SJCRH30 (cell line): Measurements from ENCODE around the gene MACF1. TPM values are rescaled to one million over a fixed set of nuclear protein-coding genes. Genes with fewer than 3 reads are reported as not detected.

Source experiments
- DNase-seq, 2 experiments: peaks; one replicate each; pipeline ENCODE4 v3.0.0-alpha.2; 2015 to 2020
- H3K27ac ChIP-seq: fragments of 250-450 bp; sonication (Bioruptor Pico); 2 replicates; pipeline ENCODE4 v1.5.1; 2020; ENCODE audit warnings: mild to moderate bottlenecking, moderate library complexity
- H3K27me3 ChIP-seq: fragments of 250-450 bp; sonication (Bioruptor Pico); 2 replicates; pipeline ENCODE4 v1.5.1; 2020; ENCODE audit warnings: mild to moderate bottlenecking, moderate library complexity
- H3K36me3 ChIP-seq: fragments of 250-450 bp; sonication (Bioruptor Pico); 2 replicates; pipeline ENCODE4 v1.5.1; 2020; ENCODE audit warnings: mild to moderate bottlenecking, moderate library complexity
- H3K4me1 ChIP-seq: fragments of 250-450 bp; sonication (Bioruptor Pico); 2 replicates; pipeline ENCODE4 v1.5.1; 2020; ENCODE audit warnings: mild to moderate bottlenecking, moderate library complexity
- H3K4me3 ChIP-seq: fragments of 250-450 bp; sonication (Bioruptor Pico); 2 replicates; pipeline ENCODE4 v1.5.1; 2020; ENCODE audit warnings: mild to moderate bottlenecking, moderate library complexity
- H3K9me3 ChIP-seq: fragments of 250-450 bp; sonication (Bioruptor Pico); replicated peaks from 2 replicates; pipeline ENCODE4 v1.5.1; 2020; ENCODE audit warnings: mild to moderate bottlenecking, moderate library complexity
- total RNA-seq: library from RNA; depleted of rRNA; stranded (reverse); fragments of >200 nt; shearing (Covaris generic); gene quantifications from 2 replicates; pipeline ENCODE4 v1.2.3, GENCODE V29; 2014

The MACF1 gene
- total RNA-seq, 1 experiment from 2014 or later, result 172 TPM

DNA sequence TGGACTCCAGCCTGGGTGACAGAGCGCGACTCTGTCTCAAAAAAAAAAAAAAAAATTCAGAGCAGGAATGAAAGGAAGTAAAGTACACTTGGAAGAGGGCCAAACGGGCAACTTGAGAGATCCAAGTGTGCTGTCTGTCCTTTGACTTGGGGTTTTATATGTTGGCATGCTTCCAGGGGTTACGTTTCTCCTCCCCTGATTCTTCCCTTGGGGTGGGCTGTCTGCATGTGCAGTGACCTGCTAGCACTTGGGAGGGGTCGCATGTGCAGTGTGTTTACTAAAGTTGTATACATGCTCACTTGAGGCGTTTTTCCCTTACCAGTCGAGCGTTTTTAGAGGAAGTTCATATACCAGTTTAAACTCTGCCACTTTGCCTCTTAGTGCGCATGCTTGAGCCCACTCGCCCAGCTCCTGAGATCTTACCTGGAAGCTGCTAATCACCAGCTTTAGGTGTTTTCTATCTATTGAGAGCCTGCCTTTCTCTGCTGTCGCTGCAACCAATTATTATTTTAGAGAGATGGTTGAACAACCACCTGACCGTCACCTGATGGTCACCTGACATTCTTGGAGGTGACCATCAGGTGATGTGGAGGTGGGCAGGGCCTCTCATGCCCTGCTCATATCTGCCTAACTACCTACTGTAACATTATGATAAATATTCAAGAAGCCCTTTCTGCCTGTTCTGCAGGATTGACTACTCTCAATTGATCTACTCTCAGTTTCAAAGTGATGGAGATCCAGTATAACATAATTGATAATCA lies 140.1 kb downstream of the MACF1 start:
- H3K9me3 ChIP-seq, result no peaks in the 10 kb centered on the region
- H3K27ac ChIP-seq, result no peak overlapping the region
- peak; percentile 21 to 43 for DNase-seq
- H3K27me3 ChIP-seq, result no peaks in the 10 kb centered on the region
- H3K4me1 ChIP-seq, result no peaks in the 10 kb centered on the region
- H3K36me3 ChIP-seq, result peaks cover 55% of the 10 kb centered on the region
- no peak overlapping the region for H3K4me3 ChIP-seq

DNA sequence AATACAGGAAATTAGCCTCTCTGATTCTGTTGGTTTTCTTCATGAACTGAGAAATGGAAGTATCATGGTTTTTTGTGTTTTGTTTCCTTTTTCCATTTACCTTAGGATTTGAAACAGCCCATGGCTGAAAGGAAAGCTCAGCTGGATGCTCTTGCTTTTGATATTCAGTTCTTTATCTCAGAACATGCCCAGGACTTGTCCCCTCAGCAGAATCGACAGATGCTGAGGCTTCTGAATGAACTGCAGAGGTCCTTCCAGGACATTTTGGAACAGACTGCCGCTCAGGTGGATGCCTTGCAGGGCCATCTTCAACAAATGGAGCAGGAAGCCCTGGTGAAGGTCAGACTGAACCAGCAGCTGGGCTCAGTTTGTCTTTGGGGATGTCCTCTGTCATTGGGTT lies 142.4 kb downstream of the MACF1 start:
- no peak for DNase-seq

DNA sequence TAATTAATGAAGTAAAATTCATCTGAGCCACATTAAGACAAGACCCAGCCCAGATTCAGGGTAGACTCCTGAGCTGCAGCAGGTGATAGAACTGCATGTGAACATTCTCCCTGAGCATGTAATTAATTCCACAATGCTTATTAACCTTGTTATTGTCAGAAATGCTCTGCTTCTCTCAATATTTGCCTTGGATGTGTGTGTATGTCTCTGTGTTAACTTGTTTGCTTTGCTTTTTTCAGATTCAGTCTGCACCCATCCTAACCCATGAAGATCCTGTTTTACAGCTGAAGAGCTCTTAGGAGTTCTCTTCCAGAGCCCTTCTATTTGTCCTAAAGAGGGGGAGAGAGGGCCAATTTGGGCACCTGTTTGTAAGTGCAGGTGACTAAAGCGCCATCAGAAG lies 143.8 kb downstream of the MACF1 start:
- H3K36me3 ChIP-seq, result peaks cover 53% of the 10 kb centered on the region
- H3K4me3 ChIP-seq, result no peak overlapping the region
- DNase-seq, result no peak
- H3K9me3 ChIP-seq, result no peaks in the 10 kb centered on the region
- H3K27ac ChIP-seq, result no peak overlapping the region
- H3K27me3 ChIP-seq, result no peaks in the 10 kb centered on the region
- H3K4me1 ChIP-seq, result no peaks in the 10 kb centered on the region

More for the DNA sequence above, 142.4 kb downstream of the MACF1 start:
- Histone ChIP-seq H3K4me3 (no peak overlapping the region), H3K36me3 (peaks cover 57% of the 10 kb centered on the region), H3K9me3 (no peaks in the 10 kb centered on the region), H3K27me3 (no peaks in the 10 kb centered on the region), H3K4me1 (no peaks in the 10 kb centered on the region), H3K27ac (no peak overlapping the region)

DNA sequence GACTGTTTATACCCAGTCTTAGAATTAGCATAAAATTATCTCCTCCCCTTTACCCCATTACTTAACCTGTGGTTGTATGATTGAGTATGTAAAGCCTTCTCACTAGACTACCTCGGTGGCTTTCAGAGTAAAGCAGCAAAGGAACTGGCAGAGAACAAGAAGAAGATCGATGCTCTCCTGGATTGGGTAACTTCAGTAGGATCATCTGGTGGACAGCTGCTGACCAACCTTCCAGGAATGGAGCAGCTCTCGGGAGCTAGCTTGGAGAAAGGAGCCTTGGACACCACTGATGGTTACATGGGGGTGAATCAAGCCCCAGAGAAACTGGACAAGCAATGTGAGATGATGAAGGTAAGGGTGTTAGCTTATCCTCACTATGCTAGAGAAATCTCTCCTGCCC lies 148.4 kb downstream of the MACF1 start:
- DNase-seq, result no peak
- peaks cover 73% of the 10 kb centered on the region for H3K36me3 ChIP-seq
- no peak overlapping the region for H3K4me3 ChIP-seq
- no peaks in the 10 kb centered on the region for H3K9me3 ChIP-seq
- no peaks in the 10 kb centered on the region for H3K27me3 ChIP-seq
- H3K4me1 ChIP-seq, result no peaks in the 10 kb centered on the region
- no peak overlapping the region for H3K27ac ChIP-seq

DNA sequence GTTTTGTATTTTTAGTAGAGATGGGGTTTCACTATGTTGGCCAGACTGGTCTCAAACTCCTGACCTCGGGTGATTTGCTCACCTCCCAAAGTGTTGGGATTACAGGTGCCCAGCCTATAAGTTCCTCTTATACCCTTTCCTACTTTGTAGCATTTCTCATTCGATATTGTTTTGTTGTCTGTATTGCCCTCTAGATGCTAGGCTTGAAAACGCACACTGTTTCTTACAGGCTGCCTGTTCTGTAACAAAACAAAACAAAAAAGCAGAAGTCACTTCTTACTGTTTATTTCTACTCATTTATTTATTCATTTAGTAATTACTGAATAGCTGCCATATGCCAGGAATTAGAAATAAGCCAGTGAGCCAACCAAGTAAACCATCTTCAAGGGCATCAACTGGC lies 150.1 kb downstream of the MACF1 start:
- H3K4me1 ChIP-seq, result no peaks in the 10 kb centered on the region
- no peaks in the 10 kb centered on the region for H3K9me3 ChIP-seq
- no peak for DNase-seq
- peaks cover 72% of the 10 kb centered on the region for H3K36me3 ChIP-seq
- H3K27me3 ChIP-seq, result no peaks in the 10 kb centered on the region
- H3K4me3 ChIP-seq, result no peak overlapping the region
- H3K27ac ChIP-seq, result no peak overlapping the region

DNA sequence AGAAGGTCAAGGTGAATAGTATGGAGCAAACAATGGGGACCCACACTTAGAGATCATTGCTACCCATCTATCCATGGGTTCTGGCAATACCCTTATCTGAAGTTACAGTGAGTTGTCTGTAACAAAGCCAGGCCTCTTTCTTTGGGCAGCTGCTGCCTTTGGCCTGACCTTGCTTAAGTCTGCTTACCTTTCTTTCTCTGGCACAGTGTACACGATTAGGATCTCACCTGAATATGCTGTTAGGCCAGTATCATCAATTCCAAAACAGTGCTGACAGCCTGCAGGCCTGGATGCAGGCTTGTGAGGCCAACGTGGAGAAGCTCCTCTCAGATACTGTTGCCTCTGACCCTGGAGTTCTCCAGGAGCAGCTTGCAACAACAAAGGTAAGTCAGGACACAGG lies 154.0 kb downstream of the MACF1 start:
- H3K27me3 ChIP-seq, result no peaks in the 10 kb centered on the region
- no peak overlapping the region for H3K27ac ChIP-seq
- H3K9me3 ChIP-seq, result no peaks in the 10 kb centered on the region
- DNase-seq, result no peak
- H3K36me3 ChIP-seq, result peaks cover 78% of the 10 kb centered on the region
- no peaks in the 10 kb centered on the region for H3K4me1 ChIP-seq
- no peak overlapping the region for H3K4me3 ChIP-seq

DNA sequence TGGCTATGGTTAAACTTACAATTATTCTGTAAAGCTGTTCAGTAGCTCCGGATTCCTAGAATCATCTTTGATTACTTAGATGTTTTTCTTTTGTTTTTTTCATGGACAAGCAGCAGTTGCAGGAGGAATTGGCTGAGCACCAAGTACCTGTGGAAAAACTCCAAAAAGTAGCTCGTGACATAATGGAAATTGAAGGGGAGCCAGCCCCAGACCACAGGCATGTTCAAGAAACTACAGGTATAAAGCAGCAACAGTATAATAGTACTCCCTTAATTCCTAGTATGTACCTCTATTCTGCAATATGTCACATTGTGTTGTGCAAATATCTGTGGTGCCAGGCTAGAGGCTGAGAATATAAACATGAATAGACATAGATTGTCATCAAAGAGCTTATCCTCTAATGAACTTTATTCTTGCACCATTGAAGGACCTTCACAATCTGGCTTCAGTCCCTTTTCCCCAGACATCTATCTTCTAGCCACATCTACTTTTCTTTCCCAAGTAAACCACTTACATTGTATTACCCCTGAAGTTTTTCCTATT lies 154.6 kb downstream of the MACF1 start:
- Histone ChIP-seq H3K4me1 (no peaks in the 10 kb centered on the region), H3K9me3 (no peaks in the 10 kb centered on the region), H3K4me3 (no peak overlapping the region), H3K36me3 (peaks cover 72% of the 10 kb centered on the region), H3K27me3 (no peaks in the 10 kb centered on the region), H3K27ac (no peak overlapping the region)
- DNase-seq, result no peak

DNA sequence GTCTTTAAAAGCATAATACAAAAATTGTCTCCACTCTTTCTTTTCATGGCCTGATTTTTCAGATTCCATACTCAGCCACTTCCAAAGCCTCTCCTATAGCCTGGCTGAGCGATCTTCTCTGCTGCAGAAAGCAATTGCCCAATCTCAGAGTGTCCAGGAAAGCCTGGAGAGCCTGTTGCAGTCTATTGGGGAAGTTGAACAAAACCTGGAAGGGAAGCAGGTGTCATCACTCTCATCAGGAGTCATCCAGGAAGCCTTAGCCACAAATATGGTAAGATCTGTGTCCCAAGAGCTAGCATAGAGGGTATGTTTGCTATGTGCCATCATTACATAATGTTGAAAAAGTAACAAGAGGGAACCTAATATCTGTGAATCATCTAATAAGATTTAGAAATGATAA lies 156.2 kb downstream of the MACF1 start:
- DNase-seq, result no peak
- H3K27ac ChIP-seq, result no peak overlapping the region
- H3K36me3 ChIP-seq, result peaks cover 70% of the 10 kb centered on the region
- H3K27me3 ChIP-seq, result no peaks in the 10 kb centered on the region
- no peaks in the 10 kb centered on the region for H3K4me1 ChIP-seq
- no peak overlapping the region for H3K4me3 ChIP-seq
- H3K9me3 ChIP-seq, result no peaks in the 10 kb centered on the region

DNA sequence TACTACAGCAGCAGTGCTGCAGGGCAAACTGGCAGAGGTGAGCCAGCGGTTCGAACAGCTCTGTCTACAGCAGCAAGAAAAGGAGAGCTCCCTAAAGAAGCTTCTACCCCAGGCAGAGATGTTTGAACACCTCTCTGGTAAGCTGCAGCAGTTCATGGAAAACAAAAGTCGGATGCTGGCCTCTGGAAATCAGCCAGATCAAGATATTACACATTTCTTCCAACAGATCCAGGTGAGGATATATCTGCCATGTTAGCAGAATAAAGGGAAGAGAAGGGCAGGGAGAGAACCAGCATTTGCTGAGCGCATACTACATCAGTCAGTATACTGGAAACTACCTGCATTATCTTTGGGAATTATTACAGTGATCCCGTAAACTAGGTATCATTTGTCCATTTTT lies 157.0 kb downstream of the MACF1 start:
- H3K4me1 ChIP-seq, result no peaks in the 10 kb centered on the region
- no peak overlapping the region for H3K27ac ChIP-seq
- no peaks in the 10 kb centered on the region for H3K27me3 ChIP-seq
- DNase-seq, result no peak
- H3K36me3 ChIP-seq, result peaks cover 69% of the 10 kb centered on the region
- no peaks in the 10 kb centered on the region for H3K9me3 ChIP-seq
- H3K4me3 ChIP-seq, result no peak overlapping the region

DNA sequence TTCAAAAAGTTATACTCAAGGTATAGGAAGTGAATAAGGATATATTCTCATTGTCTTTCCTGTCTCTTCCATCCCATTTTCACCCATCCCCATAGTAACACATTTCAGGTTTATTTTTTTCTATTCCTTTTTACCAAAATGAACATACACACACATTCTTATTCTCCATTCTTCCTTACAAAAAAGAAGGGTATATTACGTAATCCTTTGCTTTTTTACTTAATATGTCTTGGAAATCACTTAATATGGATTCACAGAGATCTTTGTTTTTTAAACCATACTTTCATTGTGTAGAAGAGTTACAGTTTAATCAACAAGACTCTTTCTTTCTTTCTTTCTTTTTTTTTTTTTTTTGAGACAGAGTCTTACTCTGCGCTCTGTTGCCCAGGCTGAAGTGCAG lies 158.8 kb downstream of the MACF1 start:
- Histone ChIP-seq H3K9me3 (no peaks in the 10 kb centered on the region), H3K4me1 (no peaks in the 10 kb centered on the region), H3K4me3 (no peak overlapping the region), H3K27ac (no peak overlapping the region), H3K36me3 (peaks cover 64% of the 10 kb centered on the region), H3K27me3 (no peaks in the 10 kb centered on the region)
- no peak for DNase-seq

DNA sequence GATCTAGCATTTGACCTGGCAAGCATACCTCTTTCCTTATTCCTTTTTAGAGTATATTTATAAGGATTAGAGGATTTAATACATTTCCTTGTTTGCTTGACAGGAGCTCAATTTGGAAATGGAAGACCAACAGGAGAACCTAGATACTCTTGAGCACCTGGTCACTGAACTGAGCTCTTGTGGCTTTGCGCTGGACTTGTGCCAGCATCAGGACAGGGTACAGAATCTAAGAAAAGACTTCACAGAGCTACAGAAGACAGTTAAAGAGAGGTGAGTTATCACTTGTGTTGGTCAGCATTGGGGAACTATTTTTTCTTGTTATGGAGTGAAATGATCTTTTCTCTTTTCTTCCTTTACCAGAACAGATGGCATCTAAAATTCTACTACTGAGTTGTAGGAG lies 163.6 kb downstream of the MACF1 start:
- Histone ChIP-seq H3K4me3 (no peak overlapping the region), H3K36me3 (peaks cover 57% of the 10 kb centered on the region), H3K4me1 (no peaks in the 10 kb centered on the region), H3K27me3 (no peaks in the 10 kb centered on the region), H3K9me3 (no peaks in the 10 kb centered on the region), H3K27ac (no peak overlapping the region)
- DNase-seq, result peak in 1 of 2 experiments; percentile 37

DNA sequence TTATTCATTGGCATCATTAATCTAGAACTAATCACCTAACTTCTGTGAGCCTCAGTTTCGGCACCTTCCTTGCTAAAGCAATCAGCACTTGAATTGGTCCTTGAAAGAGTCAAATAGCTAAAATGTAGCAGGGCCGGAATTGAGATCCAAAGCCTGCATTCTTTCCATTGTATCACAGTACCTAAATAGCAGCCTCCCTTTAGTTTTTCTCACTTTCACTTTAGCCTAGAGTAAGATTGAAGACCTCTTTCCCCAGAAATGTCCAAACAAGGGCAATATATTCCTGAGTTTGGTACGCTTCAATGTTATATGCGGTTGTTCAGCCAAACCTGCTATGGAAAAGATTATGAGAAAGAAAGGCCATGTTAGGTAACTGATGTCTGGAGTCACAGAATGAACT lies 165.1 kb downstream of the MACF1 start:
- no peak for DNase-seq
- no peaks in the 10 kb centered on the region for H3K9me3 ChIP-seq
- H3K36me3 ChIP-seq, result peaks cover 60% of the 10 kb centered on the region
- H3K27me3 ChIP-seq, result no peaks in the 10 kb centered on the region
- H3K27ac ChIP-seq, result no peak overlapping the region
- no peak overlapping the region for H3K4me3 ChIP-seq
- H3K4me1 ChIP-seq, result no peaks in the 10 kb centered on the region

DNA sequence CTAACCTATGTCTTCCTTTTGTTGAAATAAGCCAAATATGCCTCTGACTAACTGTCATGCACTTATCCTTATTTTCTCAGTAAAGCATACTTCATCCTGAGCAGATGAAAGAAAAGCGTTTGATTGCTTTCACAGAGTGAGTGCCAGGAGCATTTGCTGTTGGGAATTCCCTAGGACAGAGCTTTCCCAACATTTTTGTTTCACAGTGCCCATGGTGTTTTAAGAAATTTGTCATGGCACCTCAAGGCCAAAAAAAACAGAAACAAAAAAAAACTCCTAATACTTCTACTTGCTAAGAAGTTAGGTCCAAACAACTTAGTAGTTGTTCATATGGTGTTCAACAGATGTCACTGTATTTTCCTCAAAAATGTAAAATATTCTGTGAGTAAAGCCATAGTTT lies 166.1 kb downstream of the MACF1 start:
- H3K4me1 ChIP-seq, result no peaks in the 10 kb centered on the region
- no peak for DNase-seq
- H3K27ac ChIP-seq, result no peak overlapping the region
- H3K27me3 ChIP-seq, result no peaks in the 10 kb centered on the region
- H3K4me3 ChIP-seq, result no peak overlapping the region
- H3K9me3 ChIP-seq, result no peaks in the 10 kb centered on the region
- peaks cover 53% of the 10 kb centered on the region for H3K36me3 ChIP-seq

DNA sequence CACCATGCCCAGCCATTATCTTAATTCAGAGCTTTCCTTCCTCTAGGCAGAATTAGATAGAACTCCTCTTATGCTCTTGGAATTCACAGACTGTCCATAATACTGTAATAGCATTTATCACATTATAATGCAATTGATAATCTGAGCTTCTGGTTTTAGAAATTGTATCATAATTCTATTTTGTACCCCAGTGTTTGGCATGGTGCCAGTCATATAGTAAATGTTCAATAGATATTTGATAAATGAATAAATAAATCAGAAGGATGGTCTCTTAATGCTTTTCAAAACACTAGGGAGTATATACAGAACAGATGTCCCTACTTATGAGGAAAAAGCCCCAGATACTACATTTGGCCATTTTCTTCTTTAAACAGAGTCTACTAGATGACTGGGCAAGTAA lies 167.6 kb downstream of the MACF1 start:
- Histone ChIP-seq H3K9me3 (no peaks in the 10 kb centered on the region), H3K4me3 (no peak overlapping the region), H3K36me3 (peaks cover 49% of the 10 kb centered on the region), H3K27ac (no peak overlapping the region), H3K27me3 (no peaks in the 10 kb centered on the region), H3K4me1 (no peaks in the 10 kb centered on the region)
- DNase-seq, result no peak

DNA sequence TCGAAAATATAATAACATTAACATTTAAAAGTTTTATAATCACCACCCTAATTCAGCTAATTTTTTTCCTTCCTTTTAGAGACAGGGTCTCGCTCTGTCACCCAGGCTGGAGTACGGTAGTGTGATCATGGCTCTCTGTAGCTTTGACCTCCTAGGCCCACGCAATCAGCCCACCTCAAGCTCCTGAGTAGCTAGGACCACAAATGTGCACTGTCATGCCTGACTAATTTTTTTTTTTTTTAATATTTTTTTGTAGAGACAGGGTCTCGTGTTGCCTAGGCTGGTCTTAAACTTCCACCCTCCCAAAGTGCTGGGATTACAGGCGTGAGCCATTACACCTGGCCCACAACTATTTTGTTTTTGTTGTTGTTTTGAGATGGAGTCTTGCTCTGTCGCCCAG lies 172.2 kb downstream of the MACF1 start:
- no peaks in the 10 kb centered on the region for H3K27me3 ChIP-seq
- H3K27ac ChIP-seq, result no peak overlapping the region
- no peaks in the 10 kb centered on the region for H3K9me3 ChIP-seq
- peaks cover 44% of the 10 kb centered on the region for H3K36me3 ChIP-seq
- no peak for DNase-seq
- no peak overlapping the region for H3K4me3 ChIP-seq
- no peaks in the 10 kb centered on the region for H3K4me1 ChIP-seq

DNA sequence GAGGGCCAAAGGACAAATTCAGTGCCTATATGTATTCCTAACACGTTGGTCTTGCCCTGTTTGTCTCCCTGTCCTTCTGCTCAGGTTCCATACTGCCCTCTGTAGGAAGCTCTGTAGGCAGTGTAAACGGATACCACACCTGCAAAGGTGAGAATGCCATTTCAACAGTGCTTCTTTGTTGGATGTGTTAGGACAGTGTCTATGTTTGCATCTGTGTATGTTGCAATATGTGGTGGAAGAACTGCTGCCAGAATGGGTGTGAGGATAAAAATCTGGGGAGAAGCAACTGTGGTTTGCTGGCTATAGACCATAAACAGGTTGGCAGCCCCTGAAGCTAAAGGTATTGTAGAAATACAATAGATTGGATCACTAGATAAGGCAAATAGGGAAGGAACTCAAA lies 173.9 kb downstream of the MACF1 start:
- DNase-seq, result no peak
- Histone ChIP-seq H3K4me1 (no peaks in the 10 kb centered on the region), H3K9me3 (no peaks in the 10 kb centered on the region), H3K27ac (no peak overlapping the region), H3K4me3 (no peak overlapping the region), H3K36me3 (peaks cover 50% of the 10 kb centered on the region), H3K27me3 (no peaks in the 10 kb centered on the region)
